Measurements from ENCODE around the gene MCRIP1. TPM values are rescaled to one million over a fixed set of nuclear protein-coding genes. Genes with fewer than 3 reads are reported as not detected.
A peak's percentile ranks its signal among the peaks of the same experiment; 100 is the strongest.
"Not testable (repeated sequence)": the region's sequence is repeated elsewhere in the genome, so short reads cannot be mapped to it uniquely, and the experiment has no call there.

MCRIP1 gene
- total and polyA plus RNA-seq, 2 experiments from 2014 or later = 161 to 233 TPM

DNA sequence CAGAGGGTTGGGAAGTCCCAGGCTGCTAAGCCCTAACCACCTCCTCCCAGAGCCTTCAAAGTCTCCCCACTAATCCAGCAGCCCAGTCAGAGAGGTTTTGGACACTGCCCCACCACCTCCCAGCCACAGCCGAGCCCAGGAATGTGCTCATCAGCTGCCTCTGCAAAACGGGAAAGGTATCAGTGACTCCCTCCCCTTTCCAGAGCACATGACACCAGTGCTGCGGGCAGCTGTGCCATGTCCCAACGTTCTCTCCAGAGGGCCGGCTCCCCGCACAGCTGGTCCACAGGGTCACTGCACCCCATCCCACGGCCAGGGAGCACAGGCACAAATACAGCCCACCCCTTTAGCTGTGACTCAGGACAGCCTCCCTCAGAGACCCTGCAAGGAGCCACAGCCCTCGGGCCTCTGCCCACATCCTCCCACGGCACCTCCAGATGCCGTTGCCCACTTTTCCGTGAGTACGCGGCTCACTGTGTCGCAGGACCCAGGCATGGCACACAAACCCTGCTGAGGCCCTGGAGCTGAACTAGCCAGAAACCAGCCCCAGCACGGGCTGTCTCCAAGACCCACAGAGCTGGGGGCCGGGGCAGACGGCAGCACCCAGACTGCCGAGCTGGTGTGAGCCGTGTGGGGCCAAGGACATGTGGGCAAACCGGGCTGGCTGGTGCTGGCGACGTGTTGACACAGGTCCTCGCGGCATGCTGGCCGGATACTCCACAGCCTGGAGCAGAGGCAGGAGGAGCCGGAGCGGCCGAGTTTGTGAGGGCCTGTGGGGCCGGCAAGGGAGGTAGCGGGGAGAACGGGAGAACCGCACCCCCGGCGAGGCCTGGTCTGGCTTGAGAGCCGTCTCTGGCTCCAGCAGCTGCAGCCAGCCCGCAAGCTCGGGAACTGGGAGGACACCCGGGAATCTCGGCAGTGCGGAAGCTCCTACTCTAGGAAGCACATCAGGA, 8.0 kb upstream of the MCRIP1 start:
- no peak for TF ChIP-seq CTCF (IDR thresholded peaks at IDR 0.05; ENCODE audit: low read depth, low read length)
- peaks cover 25% of the 10 kb centered on the region for H3K36me3 ChIP-seq
- H3K4me3 ChIP-seq = no peak overlapping the region
- no peaks in the 10 kb centered on the region for H3K9me3 ChIP-seq (ENCODE audit: low read depth)
- no peak overlapping the region for H3K27ac ChIP-seq
- no peak for DNase-seq (ENCODE audit: low read depth in 1 of 2, low spot score in 1 of 2)
- H3K27me3 ChIP-seq = no peaks in the 10 kb centered on the region
- peaks cover 5% of the 10 kb centered on the region for H3K4me1 ChIP-seq (ENCODE audit: low read depth)

DNA sequence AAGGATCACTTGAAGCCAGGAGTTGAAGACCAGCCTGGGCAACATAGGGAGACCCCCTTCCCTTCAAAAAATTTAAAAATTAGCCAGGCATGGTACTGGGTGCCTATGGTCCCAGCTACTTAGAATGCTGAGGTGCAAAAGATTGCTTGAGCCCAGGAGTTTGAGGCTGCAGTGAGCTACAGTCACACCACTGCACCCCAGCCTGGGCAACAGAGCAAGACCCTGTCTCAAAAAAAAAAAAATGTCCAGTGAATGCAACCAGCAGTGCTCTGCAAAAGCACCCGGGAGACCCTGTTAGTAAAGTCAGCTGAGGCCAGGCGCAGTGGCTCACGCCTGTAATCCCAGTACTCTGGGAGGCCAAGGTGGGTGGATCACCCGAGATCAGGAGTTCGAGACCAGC, 7.0 kb upstream of the MCRIP1 start:
- not testable (repeated sequence) for H3K27me3 ChIP-seq; H3K4me1 ChIP-seq (ENCODE audit: low read depth); H3K4me3 ChIP-seq; H3K27ac ChIP-seq; H3K9me3 ChIP-seq (ENCODE audit: low read depth); DNase-seq (ENCODE audit: low read depth in 1 of 2, low spot score in 1 of 2)
- H3K36me3 ChIP-seq = peaks cover 16% of the 10 kb centered on the region

- H3K36me3 ChIP-seq = peaks cover 10% of the 10 kb centered on the region
- H3K27me3 ChIP-seq = no peaks in the 10 kb centered on the region
- peaks cover 5% of the 10 kb centered on the region for H3K4me1 ChIP-seq (ENCODE audit: low read depth)
- no peak for TF ChIP-seq CTCF (IDR thresholded peaks at IDR 0.05; ENCODE audit: low read depth, low read length)
- H3K27ac ChIP-seq = peak overlapping the region; percentile 68
- no peaks in the 10 kb centered on the region for H3K9me3 ChIP-seq (ENCODE audit: low read depth)
- no peak overlapping the region for H3K4me3 ChIP-seq
- DNase-seq (ENCODE audit: low read depth in 1 of 2, low spot score in 1 of 2) = no peak
Measured at GRCh38 chr17:81839301-81839700, 6.2 kb upstream of the MCRIP1 start.

DNA sequence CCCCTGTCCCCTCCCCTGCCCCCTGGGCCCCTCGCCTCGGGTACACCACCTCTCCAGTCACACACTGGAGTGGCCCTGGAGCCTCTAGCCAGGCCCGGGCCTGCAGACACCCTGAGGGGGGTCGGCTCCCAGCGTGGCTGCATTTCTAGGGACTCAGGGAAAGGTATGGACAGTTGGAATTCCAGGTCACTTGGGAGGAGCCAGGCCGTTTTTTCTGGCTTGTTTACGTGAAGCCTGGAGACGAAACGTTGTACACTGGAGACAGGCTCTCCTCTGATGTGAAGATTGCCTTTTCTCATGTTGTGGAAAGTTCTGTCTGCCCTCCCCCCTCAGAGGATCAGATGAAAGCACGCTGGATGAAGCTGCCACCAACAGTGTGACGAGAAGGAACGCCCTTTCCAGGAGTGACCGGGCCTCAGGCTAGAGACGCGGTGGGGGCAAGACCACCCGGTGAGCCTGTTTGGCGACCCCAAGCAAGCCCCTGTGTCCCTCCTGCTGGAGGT, 5.7 kb upstream of the MCRIP1 start:
- peak overlapping the region; percentile 68 for H3K27ac ChIP-seq
- no peaks in the 10 kb centered on the region for H3K27me3 ChIP-seq
- H3K36me3 ChIP-seq = peaks cover 9% of the 10 kb centered on the region
- TF ChIP-seq CTCF (IDR thresholded peaks at IDR 0.05; ENCODE audit: low read depth, low read length) = no peak
- H3K4me1 ChIP-seq (ENCODE audit: low read depth) = peaks cover 5% of the 10 kb centered on the region
- no peak for DNase-seq (ENCODE audit: low read depth in 1 of 2, low spot score in 1 of 2)
- no peaks in the 10 kb centered on the region for H3K9me3 ChIP-seq (ENCODE audit: low read depth)
- H3K4me3 ChIP-seq = no peak overlapping the region

GRCh38 chr17:81837641-81838040, 4.5 kb upstream of the MCRIP1 start:
- Histone ChIP-seq H3K9me3 (ENCODE audit: low read depth) (no peaks in the 10 kb centered on the region), H3K36me3 (no peaks in the 10 kb centered on the region), H3K4me3 (no peak overlapping the region), H3K27me3 (no peaks in the 10 kb centered on the region), H3K27ac (no peak overlapping the region), H3K4me1 (ENCODE audit: low read depth) (peaks cover 5% of the 10 kb centered on the region)
- no peak for DNase-seq (ENCODE audit: low read depth in 1 of 2, low spot score in 1 of 2)
- no peak for TF ChIP-seq CTCF (IDR thresholded peaks at IDR 0.05; ENCODE audit: low read depth, low read length)

GRCh38 chr17:81834831-81835267, 1.8 kb upstream of the MCRIP1 start, which contains the start of gene PPP1R27:
PPP1R27 (minus strand) TSS chr17:81835050; CDS start chr17:81834953, 97 bp downstream.
- no peak for TF ChIP-seq CTCF (IDR thresholded peaks at IDR 0.05; ENCODE audit: low read depth, low read length)
- no peaks in the 10 kb centered on the region for H3K9me3 ChIP-seq (ENCODE audit: low read depth)
- no peaks in the 10 kb centered on the region for H3K36me3 ChIP-seq
- H3K4me3 ChIP-seq = peak within 1 kb of the TSS; percentile 78
- peak within 1 kb of the TSS; percentile 92 for H3K27ac ChIP-seq
- DNase-seq (ENCODE audit: low read depth in 1 of 2, low spot score in 1 of 2) = no peak
- no peaks in the 10 kb centered on the region for H3K27me3 ChIP-seq
- peaks cover 5% of the 10 kb centered on the region for H3K4me1 ChIP-seq (ENCODE audit: low read depth)
